ENCODE data around the gene MAGI1. TPM values are rescaled to one million over a fixed set of nuclear protein-coding genes. Genes with fewer than 3 reads are reported as not detected.
"Not testable (repeated sequence)": the region's sequence is repeated elsewhere in the genome, so short reads cannot be mapped to it uniquely, and the experiment has no call there.

Gene MAGI1
- total RNA-seq, 4 donors from 2014 or later, result 17.2 to 40.8 (median 28.1) TPM

DNA sequence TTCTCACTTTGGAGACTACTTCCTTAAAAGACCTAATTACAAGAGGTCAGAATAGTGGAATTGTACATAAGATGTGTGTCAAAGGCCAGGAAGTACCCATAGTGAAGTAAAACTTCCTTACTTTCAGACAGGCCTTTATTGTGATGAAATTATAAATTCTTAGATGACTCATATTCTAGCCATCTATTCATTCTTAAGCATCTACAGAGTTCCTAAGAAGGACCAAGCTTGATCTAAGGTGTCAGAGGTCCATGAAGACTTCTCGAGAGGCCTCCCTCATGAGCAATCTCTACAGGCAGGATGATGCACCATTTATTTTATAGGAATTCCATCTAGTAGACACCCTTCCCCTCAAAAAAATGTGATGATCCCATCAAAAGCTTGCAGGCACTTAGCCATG, 493.3 kb downstream of the MAGI1 start:
- peaks cover 0 to 42% (median 0%) of the 10 kb centered on the region in 3 donors for H3K4me1 ChIP-seq
- no peaks in the 10 kb centered on the region for H3K36me3 ChIP-seq
- no peak overlapping the region for H3K4me3 ChIP-seq
- ATAC-seq, result no peak
- TF ChIP-seq POLR2A (IDR thresholded peaks at IDR 0.05) (no peak), POLR2AphosphoS5 (IDR thresholded peaks at IDR 0.05) (no peak), EP300 (IDR thresholded peaks at IDR 0.05) (no peak)
- TF ChIP-seq, protein P1, sequence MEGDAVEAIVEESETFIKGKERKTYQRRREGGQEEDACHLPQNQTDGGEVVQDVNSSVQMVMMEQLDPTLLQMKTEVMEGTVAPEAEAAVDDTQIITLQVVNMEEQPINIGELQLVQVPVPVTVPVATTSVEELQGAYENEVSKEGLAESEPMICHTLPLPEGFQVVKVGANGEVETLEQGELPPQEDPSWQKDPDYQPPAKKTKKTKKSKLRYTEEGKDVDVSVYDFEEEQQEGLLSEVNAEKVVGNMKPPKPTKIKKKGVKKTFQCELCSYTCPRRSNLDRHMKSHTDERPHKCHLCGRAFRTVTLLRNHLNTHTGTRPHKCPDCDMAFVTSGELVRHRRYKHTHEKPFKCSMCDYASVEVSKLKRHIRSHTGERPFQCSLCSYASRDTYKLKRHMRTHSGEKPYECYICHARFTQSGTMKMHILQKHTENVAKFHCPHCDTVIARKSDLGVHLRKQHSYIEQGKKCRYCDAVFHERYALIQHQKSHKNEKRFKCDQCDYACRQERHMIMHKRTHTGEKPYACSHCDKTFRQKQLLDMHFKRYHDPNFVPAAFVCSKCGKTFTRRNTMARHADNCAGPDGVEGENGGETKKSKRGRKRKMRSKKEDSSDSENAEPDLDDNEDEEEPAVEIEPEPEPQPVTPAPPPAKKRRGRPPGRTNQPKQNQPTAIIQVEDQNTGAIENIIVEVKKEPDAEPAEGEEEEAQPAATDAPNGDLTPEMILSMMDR (IDR thresholded peaks at IDR 0.05), result no peak
- H3K9me3 ChIP-seq, result no peaks in the 10 kb centered on the region
- no peak overlapping the region for H3K27ac ChIP-seq
- peaks cover 5% of the 10 kb centered on the region for H3K27me3 ChIP-seq
- WGBS, 2 donors (ENCODE audit: low coverage in 1 of 2), result 43% methylated on average over 1 of the region's 1 CpG; no CpG with 5 or more reads in 1 of the 2 donors

DNA sequence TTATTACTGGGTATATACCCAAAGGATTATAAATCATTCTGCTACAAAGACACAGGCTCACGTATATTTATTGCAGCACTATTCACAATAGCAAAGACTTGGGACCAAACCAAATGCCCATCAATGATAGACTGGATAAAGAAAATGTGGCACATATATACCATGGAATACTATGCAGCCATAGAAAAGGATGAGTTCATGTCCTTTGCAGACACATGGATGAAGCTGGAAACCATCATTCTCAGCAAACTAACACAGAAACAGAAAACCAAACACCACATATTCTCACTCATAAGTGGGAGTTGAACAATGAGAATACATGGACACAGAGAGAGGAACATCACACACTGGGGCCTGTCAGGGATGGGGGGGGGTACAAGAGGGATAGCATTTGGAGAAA, 495.3 kb downstream of the MAGI1 start:
- ATAC-seq, H3K27me3 ChIP-seq, H3K36me3 ChIP-seq, H3K27ac ChIP-seq, H3K4me3 ChIP-seq, H3K9me3 ChIP-seq: not testable (repeated sequence)
- 92 to 100% methylated on average over 1 of the region's 1 CpG for WGBS, 2 donors (ENCODE audit: low coverage in 1 of 2)
- peaks cover 0 to 31% (median 0%) of the 10 kb centered on the region in 3 donors for H3K4me1 ChIP-seq

DNA sequence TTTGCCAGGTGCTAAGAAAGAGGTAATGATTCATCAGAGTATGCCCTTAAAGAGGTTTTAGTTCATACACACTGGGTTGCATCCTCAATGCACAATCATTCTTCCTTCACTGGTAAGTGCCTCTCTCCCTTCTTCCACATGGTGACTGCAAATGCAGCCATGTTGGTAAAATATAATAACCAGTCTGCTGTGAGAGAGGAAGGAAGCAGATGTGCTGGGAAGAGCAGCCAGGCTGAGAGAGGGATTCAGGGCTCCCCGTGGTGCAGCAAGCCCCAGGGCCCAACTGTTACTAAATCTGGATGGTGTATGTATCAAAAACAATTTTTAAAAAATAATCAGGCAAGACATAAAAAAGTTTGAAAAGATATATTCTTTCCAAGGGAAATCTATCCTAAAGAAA, 498.1 kb downstream of the MAGI1 start:
- no peaks in the 10 kb centered on the region for H3K9me3 ChIP-seq
- 29 to 33% methylated on average over 1 of the region's 1 CpG for WGBS, 2 donors (ENCODE audit: low coverage in 1 of 2)
- no peak overlapping the region for H3K27ac ChIP-seq
- no peaks in the 10 kb centered on the region for H3K27me3 ChIP-seq
- H3K36me3 ChIP-seq, result no peaks in the 10 kb centered on the region
- H3K4me3 ChIP-seq, result no peak overlapping the region
- peaks cover 0 to 13% (median 0%) of the 10 kb centered on the region in 3 donors for H3K4me1 ChIP-seq
- ATAC-seq, result no peak
- no peak for TF ChIP-seq EP300 (IDR thresholded peaks at IDR 0.05)
- TF ChIP-seq, protein P1 (IDR thresholded peaks at IDR 0.05), result no peak
- TF ChIP-seq POLR2A (IDR thresholded peaks at IDR 0.05), result no peak
- no peak for TF ChIP-seq POLR2AphosphoS5 (IDR thresholded peaks at IDR 0.05)

DNA sequence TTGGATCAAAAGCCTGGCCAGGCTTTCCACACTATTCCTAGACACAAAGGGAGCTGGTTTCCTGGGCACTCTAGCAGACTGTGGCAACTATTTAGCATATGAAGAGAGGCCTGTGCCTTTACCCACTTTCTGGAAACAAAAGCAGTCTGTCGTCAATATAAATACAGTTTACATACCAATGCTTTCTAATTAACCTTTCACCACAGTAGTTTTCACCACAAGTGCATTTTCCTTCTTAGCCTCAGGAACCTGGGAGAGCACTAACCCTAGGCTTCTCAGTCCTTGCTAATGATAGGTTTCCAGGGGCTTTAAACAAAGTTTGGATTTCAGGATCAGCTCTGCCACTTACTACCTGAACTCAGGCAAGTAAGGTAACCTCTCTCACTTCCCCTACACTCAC, 499.1 kb downstream of the MAGI1 start:
- TF ChIP-seq POLR2A (IDR thresholded peaks at IDR 0.05) (no peak), POLR2AphosphoS5 (IDR thresholded peaks at IDR 0.05) (no peak), EP300 (IDR thresholded peaks at IDR 0.05) (no peak)
- TF ChIP-seq, protein P1 (IDR thresholded peaks at IDR 0.05), result no peak
- WGBS, 2 donors (ENCODE audit: low coverage in 1 of 2), result 43% methylated on average over 1 of the region's 1 CpG; no CpG with 5 or more reads in 1 of the 2 donors
- Histone ChIP-seq H3K4me3 (no peak overlapping the region), H3K9me3 (no peaks in the 10 kb centered on the region), H3K4me1 (peaks cover 0 to 13% (median 3%) of the 10 kb centered on the region in 3 donors), H3K27ac (no peak overlapping the region), H3K36me3 (no peaks in the 10 kb centered on the region), H3K27me3 (no peaks in the 10 kb centered on the region)
- no peak for ATAC-seq

DNA sequence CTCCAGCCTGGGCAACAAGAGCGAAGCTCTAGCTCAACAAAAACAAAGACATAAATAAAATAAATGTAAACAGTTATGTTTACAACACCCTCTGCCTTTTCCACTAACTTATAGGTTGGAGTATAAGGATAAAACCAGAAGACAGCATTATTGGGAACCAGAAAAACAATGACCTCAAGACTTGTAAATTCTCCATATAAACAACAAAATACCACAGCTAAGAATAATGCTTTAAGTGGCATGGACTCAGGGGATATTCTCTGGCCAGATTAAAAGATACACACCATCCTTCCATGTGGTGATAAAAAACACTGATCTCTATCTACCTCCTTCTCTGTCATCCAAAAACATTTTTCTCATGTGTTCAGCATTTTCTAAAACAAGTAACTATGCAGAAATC, 500.6 kb downstream of the MAGI1 start:
- ATAC-seq, result no peak
- Histone ChIP-seq H3K27me3 (no peaks in the 10 kb centered on the region), H3K27ac (no peak overlapping the region), H3K4me1 (peaks cover 0 to 17% (median 3%) of the 10 kb centered on the region in 3 donors), H3K4me3 (no peak overlapping the region), H3K9me3 (no peaks in the 10 kb centered on the region), H3K36me3 (no peaks in the 10 kb centered on the region)
- TF ChIP-seq POLR2A (IDR thresholded peaks at IDR 0.05), result no peak
- no peak for TF ChIP-seq POLR2AphosphoS5 (IDR thresholded peaks at IDR 0.05)
- TF ChIP-seq, protein P1 (IDR thresholded peaks at IDR 0.05), result no peak
- 100% methylated on average over 1 of the region's 1 CpG for WGBS, 2 donors (ENCODE audit: low coverage in 1 of 2)
